ENCODE measurements around the gene PLXNA4.

DNA sequence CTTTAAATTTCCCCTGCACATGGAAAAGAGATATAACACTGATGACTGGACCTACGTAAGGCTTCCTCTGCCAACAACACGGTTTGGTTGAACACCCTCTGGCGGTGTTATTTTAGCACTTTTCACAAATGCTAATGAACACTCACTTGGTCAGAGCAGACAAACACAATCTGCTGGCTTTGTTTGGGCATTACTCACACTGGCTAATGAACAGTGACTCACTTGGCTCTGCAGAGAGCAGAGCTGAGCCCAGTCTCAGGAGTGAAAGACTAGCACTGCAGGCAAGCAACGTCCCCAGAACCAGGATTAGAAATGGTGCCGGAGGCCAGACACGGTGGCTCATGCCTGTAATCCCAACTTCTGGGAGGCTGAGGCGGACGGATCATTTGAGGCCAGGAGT, 430.8 kb downstream of the PLXNA4 start:
- TF ChIP-seq, protein P1, sequence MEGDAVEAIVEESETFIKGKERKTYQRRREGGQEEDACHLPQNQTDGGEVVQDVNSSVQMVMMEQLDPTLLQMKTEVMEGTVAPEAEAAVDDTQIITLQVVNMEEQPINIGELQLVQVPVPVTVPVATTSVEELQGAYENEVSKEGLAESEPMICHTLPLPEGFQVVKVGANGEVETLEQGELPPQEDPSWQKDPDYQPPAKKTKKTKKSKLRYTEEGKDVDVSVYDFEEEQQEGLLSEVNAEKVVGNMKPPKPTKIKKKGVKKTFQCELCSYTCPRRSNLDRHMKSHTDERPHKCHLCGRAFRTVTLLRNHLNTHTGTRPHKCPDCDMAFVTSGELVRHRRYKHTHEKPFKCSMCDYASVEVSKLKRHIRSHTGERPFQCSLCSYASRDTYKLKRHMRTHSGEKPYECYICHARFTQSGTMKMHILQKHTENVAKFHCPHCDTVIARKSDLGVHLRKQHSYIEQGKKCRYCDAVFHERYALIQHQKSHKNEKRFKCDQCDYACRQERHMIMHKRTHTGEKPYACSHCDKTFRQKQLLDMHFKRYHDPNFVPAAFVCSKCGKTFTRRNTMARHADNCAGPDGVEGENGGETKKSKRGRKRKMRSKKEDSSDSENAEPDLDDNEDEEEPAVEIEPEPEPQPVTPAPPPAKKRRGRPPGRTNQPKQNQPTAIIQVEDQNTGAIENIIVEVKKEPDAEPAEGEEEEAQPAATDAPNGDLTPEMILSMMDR (IDR thresholded peaks at IDR 0.05): peak in 3 of 6 experiments; percentile 11 to 52 (median 42)
- no peak for TF ChIP-seq POLR2A (IDR thresholded peaks at IDR 0.05)
